ENCODE measurements around the gene JAM3. TPM values are rescaled to one million over a fixed set of nuclear protein-coding genes. Genes with fewer than 3 reads are reported as not detected.

JAM3 gene
- total RNA-seq, 1 donor from 2014 or later = 18.3 TPM

GRCh38 chr11:134200688-134201087 lies 131.8 kb downstream of the JAM3 start:
- ATAC-seq = no peak
- intact Hi-C loops (cut with micrococcal nuclease) = no loop called here
- DNase-seq = no peak

Other genes with a start within 250 kb of the JAM3 start
- gene SPATA19, start 223.6 kb upstream of the JAM3 start, total RNA-seq = not detected
- gene IGSF9B, start 112.1 kb upstream of the JAM3 start, total RNA-seq = 34.5 TPM
- gene NCAPD3, start 154.9 kb downstream of the JAM3 start, total RNA-seq = 9.7 TPM
- 41.9 TPM for gene VPS26B, start 155.6 kb downstream of the JAM3 start, total RNA-seq
- 39.5 TPM for gene THYN1, start 184.3 kb downstream of the JAM3 start, total RNA-seq
- gene ACAD8, start 184.5 kb downstream of the JAM3 start, total RNA-seq = 40.9 TPM
- not detected for gene GLB1L3, start 207.3 kb downstream of the JAM3 start, total RNA-seq

Measured in left ventricle myocardium superior (tissue), 1 donor.